ENCODE measurements around the gene ZFP36L2.
"Not testable (repeated sequence)": the region's sequence is repeated elsewhere in the genome, so short reads cannot be mapped to it uniquely, and the experiment has no call there.

ZFP36L2 gene

DNA sequence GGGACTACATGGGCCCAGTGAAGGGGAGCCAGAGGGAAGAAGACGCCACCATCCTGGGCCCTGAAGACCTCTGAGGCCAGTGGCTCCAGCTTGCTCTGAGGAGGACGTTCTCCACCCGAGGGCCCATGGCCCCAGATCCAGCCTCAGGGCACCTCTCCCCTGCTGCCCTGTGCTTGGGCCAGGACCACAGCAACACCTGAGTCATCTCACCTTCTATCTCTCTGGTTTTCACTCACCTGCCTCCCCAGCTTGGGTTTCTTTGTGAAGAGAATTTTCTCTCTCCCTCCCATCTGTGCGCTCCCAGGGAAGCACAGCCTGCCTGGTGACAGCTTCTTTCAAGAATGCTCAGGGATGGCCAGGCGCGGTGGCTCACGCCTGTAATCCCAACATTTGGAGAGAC is 19.8 kb downstream of the ZFP36L2 start:
- DNase-seq = no peak

- DNase-seq = no peak
Measured at GRCh38 chr2:43203373-43203772, 23.0 kb downstream of the ZFP36L2 start.

DNA sequence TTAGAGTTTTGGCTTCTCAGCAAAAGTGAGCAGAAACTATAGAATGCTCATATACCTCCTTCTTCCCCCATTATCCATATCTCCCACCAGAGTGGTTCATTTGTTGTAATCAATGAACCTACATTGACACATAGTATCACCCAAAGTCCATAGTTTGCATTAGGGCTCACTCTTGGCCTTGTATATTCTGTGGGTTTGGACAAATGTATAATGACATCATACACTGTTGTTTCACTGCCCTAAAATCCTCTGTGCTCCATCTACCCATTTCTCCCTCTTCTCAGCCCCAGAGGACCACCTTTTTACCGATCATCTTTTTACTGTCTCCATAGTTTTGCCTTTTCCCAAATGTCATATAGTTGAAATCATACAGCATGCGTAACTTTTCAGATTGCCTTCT is 24.1 kb downstream of the ZFP36L2 start:
- no peak for DNase-seq

DNA sequence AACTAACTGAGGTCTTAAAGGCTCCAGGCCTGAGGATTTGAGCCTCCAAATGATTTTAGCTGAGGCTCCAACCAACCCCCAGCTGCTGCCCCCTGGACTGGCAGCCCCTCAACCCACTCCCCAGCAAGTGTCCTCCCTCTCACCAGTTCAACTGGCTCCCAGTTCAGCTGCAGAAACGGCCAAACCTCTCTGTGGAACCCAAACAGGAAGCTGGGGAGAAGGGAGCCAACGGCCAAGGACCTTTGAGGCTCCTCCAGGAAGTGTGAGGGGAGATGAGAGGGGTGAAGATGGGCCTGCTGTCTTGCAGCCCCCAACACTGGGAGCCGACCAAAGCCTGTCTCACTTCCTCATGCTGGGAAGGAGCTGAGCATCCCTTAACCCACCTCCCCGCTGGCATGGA is 24.9 kb downstream of the ZFP36L2 start:
- DNase-seq = no peak

DNA sequence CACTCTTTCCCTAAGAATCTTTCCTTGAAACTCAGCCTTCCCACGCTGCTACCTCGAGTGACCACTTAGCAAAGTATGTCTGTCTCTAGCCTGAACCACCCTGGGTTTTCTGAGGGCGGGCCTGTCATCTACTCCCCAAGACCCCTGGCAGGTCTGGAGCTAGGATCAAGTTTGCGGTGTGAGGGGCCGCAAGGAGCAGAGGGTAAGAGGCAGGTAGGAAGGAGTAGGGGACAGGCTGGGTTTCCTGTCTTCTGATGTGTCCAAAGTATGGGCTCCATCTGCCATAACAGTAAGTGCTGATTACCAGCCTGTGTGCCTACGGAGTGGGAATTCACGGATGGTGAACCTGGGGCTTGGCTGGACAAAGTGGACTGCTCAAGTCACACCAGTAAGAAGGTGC is 25.4 kb downstream of the ZFP36L2 start:
- DNase-seq = no peak

DNA sequence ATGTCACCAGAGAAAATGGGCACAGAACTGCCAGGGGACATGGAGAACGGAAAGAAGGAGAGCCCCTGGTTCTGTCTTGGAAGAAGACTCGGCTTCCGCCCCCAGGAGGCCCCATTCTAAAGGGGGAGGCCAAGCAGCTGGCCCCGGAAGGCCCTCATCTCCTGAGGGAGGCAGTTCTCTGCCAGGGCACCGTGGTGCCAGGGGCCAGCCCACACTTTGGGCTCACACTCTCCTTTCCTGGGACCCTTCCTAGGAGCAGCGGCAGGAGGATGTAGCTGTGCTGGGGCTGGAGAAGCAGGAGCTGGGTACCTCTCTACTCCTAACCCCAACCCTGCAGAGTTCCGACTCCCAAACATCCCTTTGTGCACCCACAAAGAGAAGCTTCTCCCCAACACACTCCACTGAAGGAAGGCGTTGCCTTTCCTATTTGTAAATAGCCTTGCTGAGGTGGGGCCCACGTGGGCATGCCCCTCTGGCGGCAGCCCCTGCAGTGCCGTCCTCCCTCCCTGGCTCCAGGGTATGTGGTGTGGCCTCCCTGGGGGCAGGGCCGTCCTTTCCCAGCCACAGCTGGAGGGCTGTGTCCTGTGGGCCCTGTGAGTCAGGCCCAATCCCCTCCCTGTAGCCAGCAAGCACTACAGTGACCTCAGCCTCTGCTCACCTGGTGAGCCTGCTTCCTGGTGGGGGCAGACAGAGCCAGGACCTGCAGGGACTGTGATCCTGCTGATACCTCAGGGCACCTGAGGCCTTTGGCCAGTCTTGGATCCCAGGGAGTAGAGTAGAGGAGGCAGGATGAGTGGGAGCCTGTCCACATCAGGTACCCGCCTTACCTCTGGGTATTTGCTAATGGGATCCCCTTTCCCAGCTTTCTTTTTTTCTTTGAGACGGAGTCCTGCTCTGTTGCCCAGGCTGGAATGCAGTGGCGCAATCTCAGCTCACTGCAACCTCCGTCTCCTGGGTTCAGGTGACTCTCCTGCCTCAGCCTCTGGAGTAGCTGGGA is 26.6 kb downstream of the ZFP36L2 start:
- no peak for DNase-seq

- DNase-seq = no peak
Measured at GRCh38 chr2:43198263-43198662, 28.1 kb downstream of the ZFP36L2 start.

DNA sequence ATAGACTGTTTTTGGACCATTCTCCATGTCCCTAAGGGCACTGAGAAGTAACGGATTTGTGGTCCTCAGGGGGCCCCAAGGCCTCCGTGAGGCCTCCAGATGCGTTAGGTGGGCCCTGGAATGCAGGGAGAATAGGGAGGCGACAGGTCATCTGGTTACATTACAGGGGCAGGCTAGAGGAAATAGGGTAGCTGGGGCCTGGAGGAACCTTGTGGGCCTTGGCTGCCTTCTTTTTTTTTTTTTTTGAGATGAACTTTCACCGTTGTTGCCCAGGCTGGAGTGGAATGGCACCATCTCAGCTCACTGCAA is 28.9 kb downstream of the ZFP36L2 start:
- no peak for DNase-seq

DNA sequence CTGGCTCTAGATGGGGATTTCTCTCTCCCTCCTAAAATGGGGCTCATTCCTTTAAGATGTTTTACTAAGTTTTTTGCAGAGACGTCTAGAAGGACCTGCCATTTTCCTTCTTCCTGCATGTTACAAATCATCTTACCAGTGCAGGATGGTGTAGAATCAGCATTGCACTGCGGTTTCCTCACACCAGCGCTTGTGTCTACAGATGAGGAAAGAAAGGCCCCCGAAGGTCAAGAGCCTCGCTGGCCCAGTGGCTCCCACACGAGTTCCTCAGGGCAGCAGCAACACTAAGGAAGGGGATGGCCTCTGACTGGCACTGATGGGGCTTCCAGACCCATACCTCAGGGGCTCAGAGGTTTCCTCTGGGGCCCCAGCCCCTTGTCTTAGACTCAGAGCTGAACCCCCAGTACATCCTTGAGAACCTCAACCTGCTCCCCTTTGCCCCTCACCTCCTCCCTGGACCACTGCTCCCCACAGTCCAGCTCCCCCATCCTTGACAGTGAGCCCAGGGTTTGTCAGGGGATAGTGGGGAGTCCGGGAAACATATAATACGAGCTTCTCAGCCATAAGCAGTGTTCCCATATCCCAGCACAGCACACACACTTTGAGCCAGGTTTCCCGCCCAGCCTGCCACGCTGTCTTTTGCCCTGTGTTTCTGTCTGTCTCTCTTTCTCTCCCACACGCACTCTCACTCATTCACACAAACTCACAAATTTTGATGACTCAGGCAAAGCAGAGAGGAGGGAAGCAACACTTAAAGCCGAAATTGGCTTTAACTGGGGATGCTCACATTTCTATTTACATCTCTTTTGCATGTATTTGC is 29.4 kb downstream of the ZFP36L2 start:
- no peak for DNase-seq

DNA sequence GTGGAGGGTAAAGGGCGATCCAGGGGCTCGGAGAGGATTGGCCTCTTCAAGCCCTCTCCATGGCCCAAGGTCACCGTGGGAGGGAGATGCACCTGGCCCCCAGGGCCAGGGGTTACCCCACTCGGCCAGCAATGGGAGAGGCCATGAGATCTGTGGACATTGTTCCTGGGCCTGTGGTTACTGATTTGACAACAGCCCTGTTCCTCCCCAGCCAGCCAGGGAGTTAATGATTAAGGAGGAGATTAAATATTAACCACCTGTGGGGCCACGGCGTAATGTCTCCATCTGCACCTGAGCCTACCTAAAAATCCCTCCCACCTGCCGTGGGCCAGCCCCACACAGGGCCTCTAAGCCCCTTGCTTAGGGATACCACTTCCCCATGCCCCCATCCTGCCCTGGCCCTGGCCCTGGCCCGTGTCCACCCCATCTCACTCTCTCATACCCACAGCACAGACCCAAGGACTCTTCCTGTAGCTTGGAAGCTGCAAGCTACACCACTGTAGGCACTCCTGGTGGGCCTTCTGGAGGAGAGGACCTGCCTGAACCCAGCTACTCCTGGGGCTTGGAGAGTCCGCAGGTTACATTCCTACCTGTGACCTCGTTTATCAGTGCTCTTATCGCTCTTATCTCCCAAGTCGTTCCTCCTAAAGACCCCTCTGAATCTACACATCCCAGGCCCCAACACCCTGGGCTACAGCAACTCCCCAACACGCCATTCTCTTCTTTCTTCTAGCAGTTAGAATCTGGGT is 32.1 kb downstream of the ZFP36L2 start:
- DNase-seq = no peak

DNA sequence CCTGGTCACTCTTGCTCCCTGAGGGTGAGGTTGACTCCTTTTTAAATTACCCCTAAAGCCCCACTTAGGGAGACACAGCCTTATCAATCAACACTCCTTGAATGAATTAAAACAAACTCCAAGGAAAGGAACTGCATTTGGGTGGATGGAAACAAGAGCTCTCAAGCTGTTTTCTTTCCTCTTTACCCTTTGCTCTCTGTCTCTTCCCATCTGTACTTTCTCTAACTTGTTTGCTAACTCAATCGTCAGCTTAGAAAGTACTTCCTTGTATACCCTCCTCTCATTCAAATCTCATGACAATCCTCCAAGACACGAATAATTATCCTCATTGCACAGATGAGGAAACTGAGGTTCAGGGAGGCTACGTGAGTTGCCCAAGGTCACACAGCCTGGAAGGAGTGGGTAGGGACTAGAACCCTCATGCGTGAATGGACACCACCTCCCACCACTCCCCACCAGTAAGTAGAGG is 32.7 kb downstream of the ZFP36L2 start:
- DNase-seq = no peak

DNA sequence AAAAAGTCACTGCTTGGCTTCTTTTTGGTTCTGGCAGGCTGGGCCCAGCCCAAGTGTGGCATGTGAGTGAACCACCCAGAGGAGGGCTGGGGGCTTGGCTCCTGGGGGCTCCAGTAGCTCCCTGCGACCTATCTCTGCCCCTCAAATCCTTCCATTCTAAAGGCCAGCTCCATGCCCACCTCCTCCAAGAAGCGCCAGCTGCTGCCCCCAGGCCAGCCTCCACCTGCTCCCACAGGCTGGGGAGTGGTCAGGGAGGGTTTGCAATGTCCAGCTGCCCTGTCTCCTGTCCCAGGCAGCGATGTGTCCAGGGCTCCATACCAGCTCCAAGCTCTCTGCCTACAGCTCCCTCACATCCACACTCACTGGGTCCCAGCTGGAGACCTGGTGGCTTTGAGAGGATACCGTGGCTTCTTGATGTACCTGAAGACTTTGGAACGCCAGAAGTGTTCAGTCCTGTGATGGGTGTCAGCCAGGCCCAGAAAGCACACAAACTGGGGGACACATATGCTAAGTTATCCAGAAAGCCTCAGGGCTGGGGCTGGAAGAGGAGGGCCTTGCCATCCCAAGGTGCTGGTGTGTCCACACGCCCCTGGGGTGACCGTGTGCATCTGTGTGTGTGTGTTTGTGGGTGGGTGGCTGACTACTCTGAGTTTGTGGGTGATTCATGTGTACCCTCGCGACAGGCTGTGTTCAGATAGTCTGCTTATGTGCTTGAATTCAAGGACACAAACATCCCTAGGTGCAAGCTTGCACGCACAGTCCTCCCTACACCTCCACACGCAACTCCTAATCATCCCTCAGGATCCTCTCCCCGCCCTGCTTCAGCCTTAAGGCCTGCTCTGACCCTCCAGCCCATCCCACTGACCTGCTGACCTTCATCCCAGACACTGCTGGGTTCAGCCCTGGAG is 33.4 kb downstream of the ZFP36L2 start:
- no peak for DNase-seq

GRCh38 chr2:43191947-43192516 is 34.4 kb downstream of the ZFP36L2 start:
- no peak for DNase-seq

GRCh38 chr2:43190311-43191052 is 35.9 kb downstream of the ZFP36L2 start:
- no peak for DNase-seq

DNA sequence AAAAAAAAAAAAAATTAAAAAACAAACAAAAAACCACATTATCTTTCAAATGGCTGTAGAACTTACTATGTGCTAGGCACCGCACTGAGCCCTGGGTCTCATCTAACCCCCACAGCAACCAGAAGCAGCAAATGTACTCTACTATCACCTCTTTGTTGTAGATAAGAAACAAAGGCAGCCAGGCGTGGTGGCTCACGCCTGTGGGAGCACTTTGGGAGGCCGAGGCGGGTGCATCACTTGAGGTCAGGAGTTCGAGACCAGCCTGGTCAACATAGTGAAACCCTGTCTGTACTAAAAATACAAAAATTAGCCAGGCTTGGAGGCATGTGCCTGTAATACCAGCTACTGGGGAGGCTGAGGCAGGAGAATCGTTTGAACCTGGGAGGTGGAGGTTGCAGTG is 36.5 kb downstream of the ZFP36L2 start:
- DNase-seq = not testable (repeated sequence)

GRCh38 chr2:43188561-43189386 is 37.6 kb downstream of the ZFP36L2 start:
- no peak for DNase-seq

DNA sequence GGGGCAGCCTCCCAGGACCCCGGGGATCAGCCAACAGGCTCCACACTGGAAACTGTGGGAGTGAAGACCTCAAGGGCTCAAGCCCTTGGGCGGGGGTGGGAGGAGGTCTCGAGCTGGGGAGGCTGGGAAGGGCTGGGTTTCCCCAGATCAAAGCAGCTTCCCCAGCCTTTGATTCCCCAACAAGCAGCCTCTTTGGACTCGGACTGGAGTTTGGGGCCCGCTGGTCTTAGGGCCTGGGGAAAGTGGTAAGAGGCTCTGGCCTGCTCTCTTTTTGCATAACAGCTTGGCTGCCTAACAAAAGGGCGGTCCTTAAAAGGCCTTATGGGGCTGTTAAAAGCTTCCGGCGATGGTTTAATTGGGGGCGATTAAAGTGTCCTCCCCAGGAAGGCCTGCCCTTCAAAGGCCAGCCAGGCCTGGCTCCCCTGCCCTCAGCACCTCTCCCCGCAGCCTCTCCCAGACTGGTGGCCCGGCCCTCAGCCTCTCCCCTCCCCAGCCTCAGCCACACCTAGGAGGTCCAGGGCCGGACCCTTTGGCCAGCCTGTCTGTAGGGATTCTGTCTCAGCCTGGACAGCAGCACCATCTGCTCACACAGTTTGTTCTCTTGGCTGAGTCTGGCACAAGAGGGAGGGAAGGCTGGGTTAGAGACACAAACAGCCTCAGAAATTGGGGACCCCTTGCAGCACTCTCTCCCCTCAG is 39.6 kb downstream of the ZFP36L2 start:
- DNase-seq = no peak

DNA sequence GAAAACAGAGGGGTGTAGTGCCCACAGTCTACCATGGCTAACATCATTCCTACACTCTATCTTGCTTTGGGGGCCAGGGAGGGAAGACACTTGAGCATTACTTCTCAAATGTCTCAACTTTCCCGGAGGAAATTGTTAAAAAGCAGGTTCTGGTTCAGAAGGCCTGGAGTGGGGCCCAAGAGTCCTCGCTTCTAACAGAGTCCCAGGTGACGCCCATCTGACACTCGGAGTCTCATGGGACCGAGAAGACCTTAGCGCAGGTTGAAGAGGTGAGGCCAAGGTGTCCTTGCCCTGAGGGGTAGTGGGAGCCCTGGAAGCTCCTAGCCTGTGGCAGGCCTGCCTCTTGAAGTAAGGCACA is 40.1 kb downstream of the ZFP36L2 start:
- no peak for DNase-seq

DNA sequence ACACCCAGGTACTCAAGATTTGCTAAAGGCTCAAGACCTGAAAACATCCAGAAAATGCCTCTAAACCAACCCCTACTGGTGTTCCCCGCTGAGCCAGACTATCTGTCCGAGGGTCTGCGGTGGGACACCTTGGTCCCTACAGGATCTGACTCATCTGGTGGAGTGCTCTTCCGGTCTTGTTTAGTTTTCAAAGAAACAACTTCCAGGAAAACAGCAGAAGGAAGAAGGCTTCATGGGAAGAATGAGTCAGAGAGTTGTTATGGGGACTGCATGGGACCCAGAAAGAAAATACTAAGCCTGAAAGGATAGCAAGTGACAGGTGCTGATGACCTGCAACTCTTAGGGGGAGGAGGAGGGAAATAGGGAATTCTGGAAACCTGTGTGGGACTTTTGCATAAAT is 41.3 kb downstream of the ZFP36L2 start:
- DNase-seq = no peak

Measured in NCI-H2171 treated with DMSO at 0.1 percent for 48 hours (cell line).